ENCODE data around the gene PANK2. TPM values are rescaled to one million over a fixed set of nuclear protein-coding genes. Genes with fewer than 3 reads are reported as not detected.

The PANK2 gene
- total and polyA plus RNA-seq, 9 donors = 25.8 to 40.3 (median 28.4) TPM

GRCh38 chr20:3924304-3925112 is 35.3 kb downstream of the PANK2 start:
- Histone ChIP-seq H3K36me3 (ENCODE audit: control insufficient read depth, insufficient read depth, low read length) (peaks cover 52% of the 10 kb centered on the region), H3K27ac (ENCODE audit: low read length) (no peak overlapping the region)
- WGBS (ENCODE audit: insufficient coverage) = 74% methylated on average over 12 of the region's 13 CpGs

GRCh38 chr20:3925113-3925695 is 36.0 kb downstream of the PANK2 start:
- no peak overlapping the region for H3K4me3 ChIP-seq (ENCODE audit: low read length)
- no peaks in the 10 kb centered on the region for H3K9me3 ChIP-seq (replicated peaks; ENCODE audit: control insufficient read depth, low read depth, low read length)
- H3K27ac ChIP-seq (ENCODE audit: low read length) = no peak overlapping the region
- no peaks in the 10 kb centered on the region for H3K27me3 ChIP-seq (ENCODE audit: control insufficient read depth, insufficient read depth, low read length)
- no peak for DNase-seq
- H3K4me1 ChIP-seq (ENCODE audit: control insufficient read depth, insufficient read depth, low read length) = peaks cover 25% of the 10 kb centered on the region
- 91% methylated on average over 9 of the region's 11 CpGs for whole genome bisulfite sequencing (ENCODE audit: insufficient coverage)
- peaks cover 52% of the 10 kb centered on the region for H3K36me3 ChIP-seq (ENCODE audit: control insufficient read depth, insufficient read depth, low read length)

More at GRCh38 chr20:3924304-3925112, 35.3 kb downstream of the PANK2 start:
- Histone ChIP-seq H3K4me1 (ENCODE audit: control insufficient read depth, insufficient read depth, low read length) (peaks cover 25% of the 10 kb centered on the region), H3K27me3 (ENCODE audit: control insufficient read depth, insufficient read depth, low read length) (no peaks in the 10 kb centered on the region), H3K4me3 (ENCODE audit: low read length) (no peak overlapping the region), H3K9me3 (replicated peaks; ENCODE audit: control insufficient read depth, low read depth, low read length) (no peaks in the 10 kb centered on the region)
- no peak for DNase-seq

GRCh38 chr20:3925899-3926638 is 36.9 kb downstream of the PANK2 start:
- H3K4me3 ChIP-seq (ENCODE audit: low read length) = no peak overlapping the region
- no peaks in the 10 kb centered on the region for H3K9me3 ChIP-seq (replicated peaks; ENCODE audit: control insufficient read depth, low read depth, low read length)
- peaks cover 54% of the 10 kb centered on the region for H3K36me3 ChIP-seq (ENCODE audit: control insufficient read depth, insufficient read depth, low read length)
- peaks cover 25% of the 10 kb centered on the region for H3K4me1 ChIP-seq (ENCODE audit: control insufficient read depth, insufficient read depth, low read length)
- no peak for DNase-seq
- 58% methylated on average over 9 of the region's 9 CpGs for WGBS (ENCODE audit: insufficient coverage)
- H3K27ac ChIP-seq (ENCODE audit: low read length) = peak overlapping the region; percentile 3
- H3K27me3 ChIP-seq (ENCODE audit: control insufficient read depth, insufficient read depth, low read length) = no peaks in the 10 kb centered on the region

DNA sequence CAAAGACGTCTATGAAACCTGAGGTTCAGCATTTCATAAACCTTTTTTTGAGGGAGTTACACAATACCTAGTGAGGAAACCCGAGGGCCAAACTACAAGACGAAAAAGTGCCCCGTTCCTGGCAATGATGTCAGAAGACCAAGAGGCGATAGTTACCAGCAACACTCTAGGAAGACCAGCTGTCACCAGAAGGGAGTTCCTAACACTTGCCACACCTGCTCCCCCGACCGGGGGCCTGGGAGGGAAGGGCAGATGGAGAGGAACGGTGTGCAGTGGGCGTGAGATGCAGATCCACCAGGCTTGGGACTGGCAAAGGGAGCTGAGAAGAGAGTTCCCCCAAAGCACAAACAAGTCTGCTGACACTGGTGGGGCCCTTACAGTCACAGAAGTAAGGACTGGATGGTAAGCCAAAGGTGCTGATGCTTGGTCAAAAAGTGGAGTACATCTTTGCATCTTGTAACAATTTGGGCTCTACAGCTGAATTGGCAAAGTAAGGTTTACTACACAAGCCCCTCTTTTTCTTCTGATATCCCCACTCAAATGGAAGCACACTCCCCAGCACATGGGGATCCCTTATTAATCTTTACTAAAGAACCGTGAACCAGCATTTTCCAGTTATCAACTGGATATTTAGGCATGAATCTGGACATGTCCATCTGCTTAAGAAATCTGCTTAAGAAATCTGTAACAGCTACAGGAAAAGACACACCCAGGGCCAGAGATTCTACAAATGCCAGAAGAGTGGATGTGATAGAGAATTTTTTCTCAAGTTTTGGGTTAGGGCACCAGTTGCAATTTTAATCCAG is 38.5 kb downstream of the PANK2 start:
- Histone ChIP-seq H3K36me3 (ENCODE audit: control insufficient read depth, insufficient read depth, low read length) (peaks cover 51% of the 10 kb centered on the region), H3K27ac (ENCODE audit: low read length) (peak overlapping the region; percentile 62), H3K4me1 (ENCODE audit: control insufficient read depth, insufficient read depth, low read length) (peaks cover 33% of the 10 kb centered on the region), H3K9me3 (replicated peaks; ENCODE audit: control insufficient read depth, low read depth, low read length) (no peaks in the 10 kb centered on the region), H3K4me3 (ENCODE audit: low read length) (no peak overlapping the region), H3K27me3 (ENCODE audit: control insufficient read depth, insufficient read depth, low read length) (no peaks in the 10 kb centered on the region)
- WGBS (ENCODE audit: insufficient coverage) = 31% methylated on average over 5 of the region's 10 CpGs
- peak; percentile 74 for DNase-seq

DNA sequence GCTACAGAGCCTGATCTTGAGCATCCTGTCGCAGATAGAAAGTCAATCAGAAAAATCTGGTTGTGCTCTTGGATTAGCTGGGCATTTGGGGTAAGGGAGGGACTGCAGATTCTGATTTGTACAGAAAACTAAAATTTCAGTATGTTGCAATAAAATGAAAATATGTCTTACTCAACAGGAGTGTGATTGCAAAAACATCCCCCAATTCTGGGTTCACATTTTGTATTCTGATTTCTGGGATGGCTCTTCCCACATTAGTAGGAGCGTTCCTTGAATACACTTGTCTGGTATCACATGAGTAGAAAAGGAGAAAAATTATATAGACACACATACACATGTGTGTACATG is 40.5 kb downstream of the PANK2 start:
- Histone ChIP-seq H3K4me1 (ENCODE audit: control insufficient read depth, insufficient read depth, low read length) (peaks cover 48% of the 10 kb centered on the region), H3K27ac (ENCODE audit: low read length) (no peak overlapping the region), H3K27me3 (ENCODE audit: control insufficient read depth, insufficient read depth, low read length) (no peaks in the 10 kb centered on the region), H3K36me3 (ENCODE audit: control insufficient read depth, insufficient read depth, low read length) (peaks cover 49% of the 10 kb centered on the region), H3K4me3 (ENCODE audit: low read length) (no peak overlapping the region), H3K9me3 (replicated peaks; ENCODE audit: control insufficient read depth, low read depth, low read length) (no peaks in the 10 kb centered on the region)
- DNase-seq = no peak
- 100% methylated on average over 1 of the region's 2 CpGs for WGBS (ENCODE audit: insufficient coverage)

- H3K9me3 ChIP-seq (replicated peaks; ENCODE audit: control insufficient read depth, low read depth, low read length) = no peaks in the 10 kb centered on the region
- DNase-seq = peak; percentile 16
- peaks cover 57% of the 10 kb centered on the region for H3K4me1 ChIP-seq (ENCODE audit: control insufficient read depth, insufficient read depth, low read length)
- no peak overlapping the region for H3K27ac ChIP-seq (ENCODE audit: low read length)
- 78% methylated on average over 5 of the region's 6 CpGs for WGBS (ENCODE audit: insufficient coverage)
- no peaks in the 10 kb centered on the region for H3K27me3 ChIP-seq (ENCODE audit: control insufficient read depth, insufficient read depth, low read length)
- peaks cover 45% of the 10 kb centered on the region for H3K36me3 ChIP-seq (ENCODE audit: control insufficient read depth, insufficient read depth, low read length)
- no peak overlapping the region for H3K4me3 ChIP-seq (ENCODE audit: low read length)
Observed at GRCh38 chr20:3930265-3931206, 41.3 kb downstream of the PANK2 start.

- H3K27ac ChIP-seq (ENCODE audit: low read length) = peak overlapping the region; percentile 17
- H3K4me3 ChIP-seq (ENCODE audit: low read length) = no peak overlapping the region
- peaks cover 62% of the 10 kb centered on the region for H3K4me1 ChIP-seq (ENCODE audit: control insufficient read depth, insufficient read depth, low read length)
- H3K36me3 ChIP-seq (ENCODE audit: control insufficient read depth, insufficient read depth, low read length) = peaks cover 41% of the 10 kb centered on the region
- H3K27me3 ChIP-seq (ENCODE audit: control insufficient read depth, insufficient read depth, low read length) = no peaks in the 10 kb centered on the region
- no peaks in the 10 kb centered on the region for H3K9me3 ChIP-seq (replicated peaks; ENCODE audit: control insufficient read depth, low read depth, low read length)
- no CpG with 5 or more reads among the region's 3 CpGs for WGBS (ENCODE audit: insufficient coverage)
- DNase-seq = peak; percentile 35
Observed at GRCh38 chr20:3931664-3932063, 42.5 kb downstream of the PANK2 start.

- H3K9me3 ChIP-seq (replicated peaks; ENCODE audit: control insufficient read depth, low read depth, low read length) = no peaks in the 10 kb centered on the region
- peak overlapping the region; percentile 70 for H3K27ac ChIP-seq (ENCODE audit: low read length)
- H3K27me3 ChIP-seq (ENCODE audit: control insufficient read depth, insufficient read depth, low read length) = no peaks in the 10 kb centered on the region
- no peak overlapping the region for H3K4me3 ChIP-seq (ENCODE audit: low read length)
- H3K36me3 ChIP-seq (ENCODE audit: control insufficient read depth, insufficient read depth, low read length) = peaks cover 41% of the 10 kb centered on the region
- peak; percentile 74 for DNase-seq
- H3K4me1 ChIP-seq (ENCODE audit: control insufficient read depth, insufficient read depth, low read length) = peaks cover 57% of the 10 kb centered on the region
- 37% methylated on average over 2 of the region's 4 CpGs for WGBS (ENCODE audit: insufficient coverage)
Observed at GRCh38 chr20:3932277-3932676, 43.1 kb downstream of the PANK2 start.

DNA sequence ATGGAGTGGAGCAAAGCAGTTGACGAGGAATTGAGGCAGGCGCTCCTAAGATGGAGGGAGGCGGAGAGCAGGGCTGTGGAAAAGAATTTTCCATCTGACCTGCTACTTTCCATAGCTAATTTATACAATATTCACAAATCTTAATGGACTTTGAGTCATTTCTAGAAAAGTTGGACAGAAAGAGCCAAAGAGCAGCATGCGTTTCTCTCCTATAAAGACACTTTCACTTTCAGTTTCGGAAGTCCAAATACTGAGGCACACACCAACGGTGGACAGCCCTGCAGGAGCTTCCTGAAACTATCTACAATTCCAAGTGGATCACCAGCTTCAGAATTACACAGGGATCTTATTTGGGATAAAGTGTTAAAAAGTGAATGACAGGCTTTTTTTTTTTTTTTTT is 43.5 kb downstream of the PANK2 start:
- peaks cover 53% of the 10 kb centered on the region for H3K4me1 ChIP-seq (ENCODE audit: control insufficient read depth, insufficient read depth, low read length)
- H3K27ac ChIP-seq (ENCODE audit: low read length) = peak overlapping the region; percentile 70
- peaks cover 41% of the 10 kb centered on the region for H3K36me3 ChIP-seq (ENCODE audit: control insufficient read depth, insufficient read depth, low read length)
- DNase-seq = peak; percentile 70
- H3K4me3 ChIP-seq (ENCODE audit: low read length) = no peak overlapping the region
- no CpG with 5 or more reads among the region's 6 CpGs for WGBS (ENCODE audit: insufficient coverage)
- no peaks in the 10 kb centered on the region for H3K27me3 ChIP-seq (ENCODE audit: control insufficient read depth, insufficient read depth, low read length)
- no peaks in the 10 kb centered on the region for H3K9me3 ChIP-seq (replicated peaks; ENCODE audit: control insufficient read depth, low read depth, low read length)
